Fibroblast of lung (primary cell): ENCODE results near the gene IRGQ.

ENCODE experiments used
- EZH2 ChIP-seq: IDR thresholded peaks from 2 replicates; pipeline ENCODE4 v1.5.1; 2012; ENCODE audit warnings: low read length, control low read depth, mild to moderate bottlenecking; ENCODE audit errors: missing control alignments
- TF ChIP-seq, protein P1 (sequence below), 2 donors: IDR thresholded peaks in 1 of 2; conservative IDR thresholded peaks in 1 of 2; 1 replicate in 1 of 2; 2 replicates in 1 of 2; pipeline ENCODE4 v1.5.1; 2011 to 2012; ENCODE audit warnings: low read length in 2 of 2, control low read depth in 1 of 2, inconsistent platforms in 1 of 2, low read depth in 1 of 2, mild to moderate bottlenecking in 1 of 2

DNA sequence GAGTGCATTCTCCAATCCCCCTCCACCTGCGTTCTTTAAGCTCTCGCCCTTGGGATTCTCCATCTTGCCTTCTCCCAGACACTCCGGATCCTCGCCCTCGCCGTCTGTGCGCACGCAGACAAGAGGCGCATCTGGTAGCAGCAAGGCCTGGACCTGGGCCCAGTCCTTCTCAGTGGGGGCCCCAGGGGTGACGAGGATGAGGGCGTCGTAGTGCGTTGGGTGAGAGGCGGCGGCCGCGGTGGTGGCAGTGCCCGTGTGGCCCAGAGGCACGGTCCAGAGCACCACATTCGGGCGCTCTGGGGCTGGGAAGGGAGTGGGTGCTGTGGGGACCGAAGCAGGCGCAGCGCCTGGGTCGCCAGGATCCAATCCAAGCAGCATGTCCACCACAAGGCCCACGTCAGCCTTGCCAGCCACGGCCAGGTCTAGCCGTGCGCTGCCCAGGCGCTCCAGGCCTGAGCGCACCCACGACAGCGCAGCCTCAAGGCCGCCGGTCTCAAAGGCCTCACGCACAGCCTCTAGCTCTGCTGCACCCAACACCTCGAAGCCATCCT is 3.1 kb downstream of the IRGQ start:
- TF ChIP-seq, protein P1, sequence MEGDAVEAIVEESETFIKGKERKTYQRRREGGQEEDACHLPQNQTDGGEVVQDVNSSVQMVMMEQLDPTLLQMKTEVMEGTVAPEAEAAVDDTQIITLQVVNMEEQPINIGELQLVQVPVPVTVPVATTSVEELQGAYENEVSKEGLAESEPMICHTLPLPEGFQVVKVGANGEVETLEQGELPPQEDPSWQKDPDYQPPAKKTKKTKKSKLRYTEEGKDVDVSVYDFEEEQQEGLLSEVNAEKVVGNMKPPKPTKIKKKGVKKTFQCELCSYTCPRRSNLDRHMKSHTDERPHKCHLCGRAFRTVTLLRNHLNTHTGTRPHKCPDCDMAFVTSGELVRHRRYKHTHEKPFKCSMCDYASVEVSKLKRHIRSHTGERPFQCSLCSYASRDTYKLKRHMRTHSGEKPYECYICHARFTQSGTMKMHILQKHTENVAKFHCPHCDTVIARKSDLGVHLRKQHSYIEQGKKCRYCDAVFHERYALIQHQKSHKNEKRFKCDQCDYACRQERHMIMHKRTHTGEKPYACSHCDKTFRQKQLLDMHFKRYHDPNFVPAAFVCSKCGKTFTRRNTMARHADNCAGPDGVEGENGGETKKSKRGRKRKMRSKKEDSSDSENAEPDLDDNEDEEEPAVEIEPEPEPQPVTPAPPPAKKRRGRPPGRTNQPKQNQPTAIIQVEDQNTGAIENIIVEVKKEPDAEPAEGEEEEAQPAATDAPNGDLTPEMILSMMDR (conservative IDR thresholded peaks at IDR 0.05 in 1 of 2, IDR thresholded peaks at IDR 0.05 in 1 of 2; ENCODE audit: low read depth in 1 of 2, low read length in 2 of 2): no peak
- no peak for TF ChIP-seq EZH2
